HG02798 (cell line): ENCODE data around the gene ARL13A.
"Not testable (repeated sequence)": the region's sequence is repeated elsewhere in the genome, so short reads cannot be mapped to it uniquely, and the experiment has no call there.

Experiments used
- ATAC-seq: cut with Tn5 transposase; IDR thresholded peaks from one replicate; pipeline ENCODE4 v1.9.1; 2021; ENCODE audit warnings: mild to moderate bottlenecking; ENCODE audit not compliant: unreplicated experiment, poor library complexity

ARL13A gene

DNA sequence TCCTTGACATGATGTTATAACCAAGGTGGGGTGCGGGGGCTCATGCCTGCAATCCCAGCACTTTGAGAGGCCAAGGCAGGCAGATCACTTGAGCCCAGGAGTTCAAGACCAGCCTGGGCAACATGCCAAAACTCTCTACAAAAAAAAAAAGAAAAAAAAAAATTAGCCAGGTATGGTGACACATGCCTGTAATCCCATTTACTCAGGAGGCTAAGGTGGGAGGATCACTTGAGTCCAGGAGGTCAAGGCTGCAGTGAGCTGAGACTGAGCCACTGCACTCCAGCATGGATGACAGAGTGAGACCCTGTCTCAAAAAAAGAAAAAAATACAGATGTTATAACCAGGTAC, 12.0 kb downstream of the ARL13A start:
- not testable (repeated sequence) for ATAC-seq

DNA sequence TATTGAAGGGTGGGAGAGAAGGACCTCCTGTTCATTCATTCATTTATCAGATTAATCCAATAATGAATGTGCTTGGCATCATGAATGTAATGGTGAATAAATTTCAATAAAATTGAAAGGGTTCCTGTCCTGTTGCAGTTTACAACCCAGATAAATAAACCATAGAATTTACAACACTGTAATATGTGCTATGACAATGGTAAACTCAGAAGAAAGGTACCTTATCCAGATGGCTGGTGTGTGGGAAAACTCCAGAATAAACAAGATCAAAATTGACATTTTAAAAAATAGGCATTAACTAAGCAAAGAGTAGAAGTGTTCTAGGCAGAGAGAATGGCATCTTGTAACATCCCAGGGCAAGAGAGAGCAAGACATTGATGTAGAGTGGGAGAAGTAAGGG, 15.3 kb downstream of the ARL13A start:
- ATAC-seq: no peak

GRCh38 chrX:100990139-100990538, 20.6 kb downstream of the ARL13A start:
- no peak for ATAC-seq

DNA sequence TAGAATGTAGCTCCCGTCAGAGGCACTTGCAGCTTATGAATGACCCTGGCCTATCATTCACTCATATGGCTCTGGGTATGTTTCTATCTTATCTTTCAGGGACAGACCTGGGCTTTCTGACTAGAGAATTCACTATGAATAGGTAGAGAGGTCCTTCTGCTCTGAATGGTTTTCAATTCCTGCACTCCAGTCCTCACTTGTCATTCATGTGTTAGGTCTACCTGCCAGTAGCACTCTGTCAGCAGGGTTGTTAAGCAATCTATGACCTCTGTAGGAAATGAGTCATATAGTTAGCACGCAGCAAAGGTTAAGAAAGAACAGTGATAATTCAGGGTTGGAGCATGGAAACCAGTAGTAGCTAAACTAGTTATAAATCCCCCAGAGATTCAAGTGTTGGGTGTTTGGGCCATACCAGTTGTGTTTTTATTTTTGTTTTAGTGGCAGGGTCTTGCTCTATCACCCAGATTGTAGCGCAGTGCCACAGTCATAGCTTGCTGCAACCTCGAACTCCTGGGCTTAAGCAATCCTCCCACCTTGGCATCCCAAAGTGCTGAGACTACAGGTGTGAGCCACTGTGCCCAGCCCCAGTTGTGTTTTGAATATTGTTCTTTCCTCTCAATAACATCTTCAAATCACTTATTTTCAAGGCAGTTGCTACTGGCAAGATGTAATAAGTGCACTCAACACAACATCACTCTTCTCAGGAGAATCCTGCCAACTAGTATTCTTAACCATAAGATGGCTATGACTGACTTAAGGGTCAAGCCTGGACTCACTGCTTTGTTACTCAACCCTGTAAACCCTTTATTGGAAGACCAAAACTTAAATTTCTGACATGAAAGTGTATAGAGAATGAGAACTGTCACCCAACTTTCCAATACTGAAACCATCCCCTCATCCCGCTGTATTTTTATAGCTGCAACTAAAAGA, 25.1 kb downstream of the ARL13A start:
- ATAC-seq: peak; percentile 89

GRCh38 chrX:100995469-100995868, 26.0 kb downstream of the ARL13A start:
- no peak for ATAC-seq

DNA sequence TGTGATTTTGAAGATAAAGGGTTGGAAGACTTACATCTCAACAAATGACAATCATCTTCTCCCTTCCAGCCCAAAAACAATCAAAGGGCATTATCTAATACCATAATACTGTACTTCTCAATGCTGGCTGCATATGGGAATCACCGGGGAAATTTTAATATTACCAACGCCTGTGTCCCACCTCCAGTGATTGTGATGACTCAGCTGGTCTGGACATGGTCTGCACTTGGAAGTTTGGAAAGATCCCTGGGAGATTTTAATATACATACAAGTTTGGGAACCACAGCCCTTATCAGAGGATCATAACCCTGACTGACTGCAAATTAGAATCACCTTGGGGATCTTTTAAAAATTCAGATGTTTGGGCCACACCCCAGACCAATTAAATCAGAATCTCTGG, 29.9 kb downstream of the ARL13A start:
- no peak for ATAC-seq

DNA sequence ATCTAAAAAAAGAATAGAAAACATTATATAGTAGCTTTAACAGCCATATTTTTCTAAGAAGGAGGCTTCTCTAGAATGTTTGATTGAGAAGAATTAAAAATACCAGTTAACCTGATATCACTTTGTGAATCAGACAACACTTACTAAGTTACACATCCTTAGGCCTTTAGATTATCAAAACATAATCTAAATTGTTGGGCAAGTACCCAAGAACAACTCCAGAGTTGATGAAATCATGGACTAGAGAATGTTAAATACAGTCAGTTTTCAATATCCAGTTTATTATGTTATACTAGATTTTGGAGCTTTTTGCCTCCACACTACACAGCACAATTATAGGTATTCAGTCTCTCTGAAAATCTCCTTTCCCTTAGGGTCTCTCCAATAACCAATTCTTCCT, 39.6 kb downstream of the ARL13A start:
- ATAC-seq: no peak

- ATAC-seq: not testable (repeated sequence)
These were observed 42.5 kb downstream of the ARL13A start for GRCh38 chrX:101012031-101012430.

GRCh38 chrX:101022020-101022419, 52.5 kb downstream of the ARL13A start:
- no peak for ATAC-seq

- no peak for ATAC-seq
These were observed 55.6 kb downstream of the ARL13A start for GRCh38 chrX:101025126-101025525.

DNA sequence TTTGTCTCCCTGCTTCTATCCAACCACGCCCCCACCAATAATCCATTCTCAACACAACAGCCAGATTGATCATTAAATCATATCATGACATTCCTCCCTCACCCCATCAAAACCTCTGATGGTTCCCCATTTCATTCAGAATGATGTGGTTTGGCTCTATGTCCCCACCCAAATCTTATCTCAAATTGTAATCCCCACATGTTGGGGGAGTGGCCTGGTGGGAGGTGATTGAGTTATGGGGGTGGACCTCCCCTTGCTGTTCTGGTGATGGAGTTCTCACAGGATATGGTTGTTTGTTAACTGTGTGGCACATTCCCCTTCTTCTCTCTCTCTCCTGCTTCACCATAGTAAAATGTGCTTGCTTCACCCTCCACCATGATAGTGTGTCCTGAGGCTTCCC, 59.1 kb downstream of the ARL13A start:
- no peak for ATAC-seq

DNA sequence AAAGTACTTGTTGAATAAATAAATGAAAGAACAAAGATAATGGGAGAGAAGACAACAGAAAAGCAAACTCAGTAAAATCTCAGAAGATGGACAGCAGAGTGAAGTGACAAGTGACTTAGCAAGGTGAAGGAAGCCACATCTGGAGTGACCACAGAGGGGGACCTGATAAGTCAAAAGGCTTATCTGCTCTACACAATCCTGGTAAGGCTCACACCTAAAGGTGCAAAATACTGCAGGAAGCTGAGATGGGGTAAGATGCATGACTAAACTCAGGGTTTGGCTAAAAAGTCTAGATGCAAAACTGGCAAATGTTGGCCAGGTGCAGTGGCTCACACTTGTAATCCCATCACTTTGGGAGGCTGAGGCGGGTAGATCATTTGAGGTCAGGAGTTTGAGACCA, 60.2 kb downstream of the ARL13A start:
- ATAC-seq: no peak

- no peak for ATAC-seq
These were observed 67.7 kb downstream of the ARL13A start for GRCh38 chrX:101037231-101037630.

DNA sequence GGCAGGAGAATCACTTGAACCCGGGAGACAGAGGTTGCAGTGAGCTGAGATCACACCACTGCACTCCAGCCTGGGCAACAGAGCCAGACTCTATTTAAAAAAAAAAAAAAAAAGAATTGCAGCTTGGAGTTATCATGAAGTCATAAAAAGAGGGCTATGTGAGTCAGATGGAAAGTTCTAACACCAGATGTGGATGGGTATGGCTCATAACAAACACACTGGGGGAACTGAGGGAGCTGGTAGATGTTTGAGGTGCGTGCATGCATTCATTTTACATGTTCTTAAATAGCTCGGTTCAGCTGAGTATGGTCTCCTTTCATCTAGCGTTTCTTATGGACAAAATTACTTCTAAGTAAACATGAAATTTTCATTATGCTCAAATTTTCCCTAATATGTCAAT, 70.7 kb downstream of the ARL13A start:
- no peak for ATAC-seq
